ENCODE results near the gene SLC25A48. TPM values are rescaled to one million over a fixed set of nuclear protein-coding genes. Genes with fewer than 3 reads are reported as not detected.
"Not testable (repeated sequence)": the region's sequence is repeated elsewhere in the genome, so short reads cannot be mapped to it uniquely, and the experiment has no call there.

SLC25A48 gene
- total RNA-seq, 4 donors from 2014 or later = 1.7 to 5.7 (median 3.1) TPM

GRCh38 chr5:135850671-135851070 lies 16.2 kb downstream of the SLC25A48 start:
- no peaks in the 10 kb centered on the region for H3K4me1 ChIP-seq
- TF ChIP-seq POLR2A (IDR thresholded peaks at IDR 0.05) (no peak), CTCF (IDR thresholded peaks at IDR 0.05) (no peak)
- no peaks in the 10 kb centered on the region for H3K9me3 ChIP-seq
- H3K4me3 ChIP-seq = no peak overlapping the region
- no peak for DNase-seq (ENCODE audit: low spot score in 2 of 2)
- no peak overlapping the region for H3K27ac ChIP-seq
- WGBS = 96% methylated on average over 6 of the region's 6 CpGs
- H3K27me3 ChIP-seq = no peaks in the 10 kb centered on the region
- H3K36me3 ChIP-seq = no peaks in the 10 kb centered on the region

GRCh38 chr5:135851186-135851914 lies 16.9 kb downstream of the SLC25A48 start:
- Histone ChIP-seq H3K27me3 (no peaks in the 10 kb centered on the region), H3K4me1 (no peaks in the 10 kb centered on the region), H3K36me3 (no peaks in the 10 kb centered on the region), H3K4me3 (no peak overlapping the region), H3K9me3 (no peaks in the 10 kb centered on the region), H3K27ac (peak overlapping the region; percentile 45)
- 88% methylated on average over 17 of the region's 24 CpGs for WGBS
- DNase-seq (ENCODE audit: low spot score in 2 of 2) = no peak
- TF ChIP-seq POLR2AphosphoS5 (IDR thresholded peaks at IDR 0.05) = no peak
- TF ChIP-seq CTCF (IDR thresholded peaks at IDR 0.05) = no peak
- TF ChIP-seq POLR2A (IDR thresholded peaks at IDR 0.05) = no peak

- WGBS = 90% methylated on average over 31 of the region's 34 CpGs
- Histone ChIP-seq H3K27ac (peak overlapping the region; percentile 45), H3K36me3 (no peaks in the 10 kb centered on the region), H3K9me3 (no peaks in the 10 kb centered on the region), H3K4me1 (no peaks in the 10 kb centered on the region), H3K4me3 (no peak overlapping the region), H3K27me3 (no peaks in the 10 kb centered on the region)
- TF ChIP-seq POLR2A (IDR thresholded peaks at IDR 0.05) = no peak
- no peak for TF ChIP-seq EP300 (IDR thresholded peaks at IDR 0.05)
- no peak for DNase-seq (ENCODE audit: low spot score in 2 of 2)
Measured at GRCh38 chr5:135851915-135852845, 17.7 kb downstream of the SLC25A48 start.

GRCh38 chr5:135857630-135858311 lies 23.3 kb downstream of the SLC25A48 start:
- Histone ChIP-seq H3K4me3 (no peak overlapping the region), H3K4me1 (no peaks in the 10 kb centered on the region), H3K9me3 (no peaks in the 10 kb centered on the region), H3K27ac (no peak overlapping the region), H3K36me3 (no peaks in the 10 kb centered on the region), H3K27me3 (no peaks in the 10 kb centered on the region)
- 39% methylated on average over 2 of the region's 2 CpGs for WGBS
- DNase-seq (ENCODE audit: low spot score in 2 of 2) = no peak
- TF ChIP-seq POLR2AphosphoS5 (IDR thresholded peaks at IDR 0.05) (no peak), POLR2A (IDR thresholded peaks at IDR 0.05) (no peak), EP300 (IDR thresholded peaks at IDR 0.05) (no peak), CTCF (IDR thresholded peaks at IDR 0.05) (no peak)

GRCh38 chr5:135859186-135859585 lies 24.7 kb downstream of the SLC25A48 start:
- H3K36me3 ChIP-seq; H3K27ac ChIP-seq; H3K4me3 ChIP-seq; H3K9me3 ChIP-seq; H3K4me1 ChIP-seq; H3K27me3 ChIP-seq; DNase-seq (ENCODE audit: low spot score in 2 of 2): not testable (repeated sequence)
- 65% methylated on average over 3 of the region's 3 CpGs for WGBS

GRCh38 chr5:135859641-135860040 lies 25.2 kb downstream of the SLC25A48 start:
- WGBS = 63% methylated on average over 1 of the region's 1 CpG
- H3K4me1 ChIP-seq = no peaks in the 10 kb centered on the region

More at GRCh38 chr5:135859641-135860040, 25.2 kb downstream of the SLC25A48 start:
- TF ChIP-seq EP300 (IDR thresholded peaks at IDR 0.05) (no peak), POLR2AphosphoS5 (IDR thresholded peaks at IDR 0.05) (no peak), CTCF (IDR thresholded peaks at IDR 0.05) (no peak), POLR2A (IDR thresholded peaks at IDR 0.05) (no peak)
- H3K27me3 ChIP-seq = no peaks in the 10 kb centered on the region
- no peak overlapping the region for H3K27ac ChIP-seq
- H3K4me3 ChIP-seq = no peak overlapping the region
- DNase-seq (ENCODE audit: low spot score in 2 of 2) = no peak
- no peaks in the 10 kb centered on the region for H3K9me3 ChIP-seq
- H3K36me3 ChIP-seq = no peaks in the 10 kb centered on the region
